Muscle layer of colon (tissue), 2 donors: Measurements from ENCODE around the gene C1orf53.
"Not testable (repeated sequence)": the region's sequence is repeated elsewhere in the genome, so short reads cannot be mapped to it uniquely, and the experiment has no call there.

Experiments used
- H3K27ac ChIP-seq: one replicate; pipeline ENCODE4 v1.7.0; 2013; ENCODE audit warnings: low read depth, mild to moderate bottlenecking, low read length, moderate library complexity
- H3K27me3 ChIP-seq, 2 donors: one replicate each; pipeline ENCODE4 v1.7.0; 2013; ENCODE audit warnings: low read length in 2 of 2, mild to moderate bottlenecking in 2 of 2; ENCODE audit not compliant: insufficient read depth in 2 of 2, control insufficient read depth in 1 of 2
- H3K36me3 ChIP-seq: one replicate; pipeline ENCODE4 v1.7.0; 2013; ENCODE audit warnings: mild to moderate bottlenecking, low read length; ENCODE audit not compliant: insufficient read depth
- H3K4me1 ChIP-seq: one replicate; pipeline ENCODE4 v1.7.0; 2013; ENCODE audit warnings: mild to moderate bottlenecking, low read length; ENCODE audit not compliant: insufficient read depth
- H3K4me3 ChIP-seq, 2 donors: one replicate each; pipeline ENCODE4 v1.7.0; 2013; ENCODE audit warnings: low read length in 2 of 2, low read depth in 1 of 2, mild to moderate bottlenecking in 1 of 2, moderate library complexity in 1 of 2
- H3K9ac ChIP-seq: one replicate; pipeline ENCODE4 v1.7.0; 2013; ENCODE audit warnings: low read length
- H3K9me3 ChIP-seq: one replicate; pipeline ENCODE4 v1.7.0; 2013; ENCODE audit warnings: mild to moderate bottlenecking, low read length
- donor health status: abdominal sarcoma.
- donor health status: Adenocarcinoma of cecum.

The C1orf53 gene

DNA sequence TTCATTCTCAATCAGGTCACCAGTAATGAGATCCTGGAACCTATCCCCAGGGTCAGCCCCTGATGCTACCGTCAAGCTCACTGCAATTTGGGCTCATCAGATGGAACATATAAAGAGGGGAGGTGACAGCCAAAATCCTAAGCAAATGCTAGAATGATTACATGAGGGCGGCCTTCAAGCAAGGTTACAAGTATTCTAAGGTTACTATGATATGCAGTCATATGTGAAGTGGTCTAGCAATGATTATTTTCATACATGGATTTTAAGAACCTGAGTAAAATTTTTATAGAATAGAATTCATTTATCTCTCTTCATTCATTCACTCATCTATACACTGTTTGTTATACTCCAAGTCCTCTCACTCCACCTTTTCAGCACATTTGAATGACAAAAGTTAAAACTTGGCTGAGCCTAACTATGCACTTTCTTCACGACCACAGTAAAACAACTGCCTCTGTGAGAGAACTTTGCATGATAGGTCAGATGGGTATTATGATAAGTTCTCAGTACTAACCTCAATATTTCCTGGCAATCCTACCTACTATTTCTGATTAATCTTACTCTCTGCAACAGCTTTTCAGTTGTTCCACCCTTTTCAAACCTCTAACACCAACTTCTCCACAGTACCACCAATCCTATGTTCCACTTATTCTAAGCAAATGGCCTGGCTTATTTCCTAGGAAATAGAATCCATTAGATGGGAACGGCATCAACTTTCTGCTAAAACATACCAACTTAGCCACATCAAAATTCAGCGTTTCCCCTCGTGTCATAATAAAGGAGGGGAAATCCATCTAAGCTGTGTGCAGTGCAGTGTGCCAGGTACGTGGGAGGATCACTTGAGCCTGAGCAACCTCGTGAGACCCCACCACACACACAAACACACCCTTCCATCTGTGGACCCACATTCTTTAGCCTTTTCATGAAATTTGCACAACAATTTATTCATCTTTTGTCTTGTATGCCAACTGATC, 46.8 kb downstream of the C1orf53 start:
- Histone ChIP-seq H3K4me3 (no peak overlapping the region), H3K27ac (no peak overlapping the region), H3K36me3 (no peaks in the 10 kb centered on the region), H3K9ac (no peak overlapping the region), H3K4me1 (no peaks in the 10 kb centered on the region), H3K9me3 (no peaks in the 10 kb centered on the region), H3K27me3 (no peaks in the 10 kb centered on the region)

DNA sequence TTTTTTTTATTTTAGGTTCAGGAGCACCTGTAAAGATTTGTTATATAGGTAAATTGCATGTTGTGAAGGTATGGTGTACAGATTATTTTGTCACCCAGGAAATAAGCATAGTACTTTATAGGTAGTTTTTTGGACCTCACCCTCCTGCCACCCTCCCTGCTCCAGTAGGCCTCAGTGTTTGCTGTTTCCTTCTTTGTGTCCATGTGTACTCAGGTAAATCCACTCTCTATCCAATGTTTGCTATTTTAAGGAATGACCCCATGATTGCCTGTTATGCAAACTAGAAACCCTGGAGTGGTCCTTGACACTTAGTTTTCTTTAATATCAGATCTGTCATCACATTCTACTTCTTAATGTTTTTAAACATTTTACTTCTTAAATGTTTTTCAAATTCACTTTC, 48.7 kb downstream of the C1orf53 start:
- no peak overlapping the region for H3K4me3 ChIP-seq
- H3K36me3 ChIP-seq = no peaks in the 10 kb centered on the region
- no peaks in the 10 kb centered on the region for H3K27me3 ChIP-seq
- H3K27ac ChIP-seq = no peak overlapping the region
- H3K9ac ChIP-seq = no peak overlapping the region
- H3K9me3 ChIP-seq = no peaks in the 10 kb centered on the region
- no peaks in the 10 kb centered on the region for H3K4me1 ChIP-seq

DNA sequence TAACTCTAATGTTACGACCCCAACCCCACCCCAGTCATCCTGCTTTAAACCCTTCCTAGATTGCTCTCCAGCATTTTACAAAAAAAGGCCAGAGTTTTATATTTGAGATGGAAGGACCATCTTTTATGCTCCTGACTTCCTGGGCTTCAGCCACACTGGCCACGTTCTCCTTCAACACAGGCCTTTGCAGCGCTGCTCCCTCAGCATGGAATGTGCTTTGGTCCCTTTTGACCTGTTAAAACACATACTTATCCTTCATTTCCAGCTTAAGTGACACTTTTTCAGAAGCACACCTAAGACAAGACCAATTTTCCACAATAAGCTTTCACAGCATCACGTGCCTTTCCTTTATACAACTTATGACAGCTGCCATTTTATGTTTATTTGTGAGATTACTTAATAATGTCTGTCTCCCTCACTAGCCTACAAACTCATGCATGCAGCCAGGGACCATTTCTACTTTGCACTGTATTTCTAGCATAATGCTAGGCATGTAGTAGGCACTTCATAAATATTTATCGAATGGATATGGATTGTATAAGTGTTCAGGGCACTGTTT, 49.3 kb downstream of the C1orf53 start:
- no peak overlapping the region for H3K9ac ChIP-seq
- H3K4me1 ChIP-seq = no peaks in the 10 kb centered on the region
- H3K36me3 ChIP-seq = no peaks in the 10 kb centered on the region
- H3K27me3 ChIP-seq = no peaks in the 10 kb centered on the region
- no peak overlapping the region for H3K4me3 ChIP-seq
- no peak overlapping the region for H3K27ac ChIP-seq
- no peaks in the 10 kb centered on the region for H3K9me3 ChIP-seq

DNA sequence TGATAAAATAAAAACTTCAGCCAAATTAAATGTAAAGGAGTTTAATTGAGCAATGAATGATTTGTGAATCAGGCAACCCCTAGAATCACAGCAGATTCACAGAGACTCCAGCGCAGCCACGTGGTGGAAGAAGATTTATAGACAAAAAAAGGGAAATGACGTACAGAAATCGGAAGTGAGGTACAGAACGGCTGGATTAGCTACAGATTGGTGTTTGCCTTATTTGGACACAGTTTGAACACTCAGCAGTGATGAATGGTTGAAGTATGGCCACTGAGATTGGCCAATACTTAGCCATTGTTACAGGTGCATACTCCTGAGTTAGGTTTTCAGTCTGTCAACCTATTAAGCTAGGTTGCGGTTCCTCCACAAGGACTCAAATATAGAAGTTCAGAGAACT, 51.0 kb downstream of the C1orf53 start:
- H3K9ac ChIP-seq, H3K27ac ChIP-seq, H3K4me3 ChIP-seq, H3K27me3 ChIP-seq, H3K36me3 ChIP-seq, H3K9me3 ChIP-seq, H3K4me1 ChIP-seq: not testable (repeated sequence)

GRCh38 chr1:197954718-197955418, 52.4 kb downstream of the C1orf53 start:
- Histone ChIP-seq H3K9me3 (no peaks in the 10 kb centered on the region), H3K27ac (no peak overlapping the region), H3K36me3 (no peaks in the 10 kb centered on the region), H3K9ac (no peak overlapping the region), H3K4me3 (no peak overlapping the region), H3K27me3 (no peaks in the 10 kb centered on the region), H3K4me1 (no peaks in the 10 kb centered on the region)

GRCh38 chr1:197955486-197956394, 53.3 kb downstream of the C1orf53 start:
- H3K4me3 ChIP-seq = no peak overlapping the region
- no peak overlapping the region for H3K27ac ChIP-seq
- no peaks in the 10 kb centered on the region for H3K27me3 ChIP-seq
- no peaks in the 10 kb centered on the region for H3K36me3 ChIP-seq
- no peaks in the 10 kb centered on the region for H3K9me3 ChIP-seq
- no peaks in the 10 kb centered on the region for H3K4me1 ChIP-seq
- H3K9ac ChIP-seq = no peak overlapping the region
